GM12873 (cell line): Measurements from ENCODE around the gene KIN.

Experiments
- TF ChIP-seq, protein P1 (sequence below): IDR thresholded peaks from 2 replicates; pipeline ENCODE4 v1.5.1; 2012; ENCODE audit warnings: low read depth, mild to moderate bottlenecking, moderate library complexity, low read length, control low read depth; ENCODE audit not compliant: insufficient read depth; ENCODE audit errors: missing control alignments

Gene KIN, protein sequence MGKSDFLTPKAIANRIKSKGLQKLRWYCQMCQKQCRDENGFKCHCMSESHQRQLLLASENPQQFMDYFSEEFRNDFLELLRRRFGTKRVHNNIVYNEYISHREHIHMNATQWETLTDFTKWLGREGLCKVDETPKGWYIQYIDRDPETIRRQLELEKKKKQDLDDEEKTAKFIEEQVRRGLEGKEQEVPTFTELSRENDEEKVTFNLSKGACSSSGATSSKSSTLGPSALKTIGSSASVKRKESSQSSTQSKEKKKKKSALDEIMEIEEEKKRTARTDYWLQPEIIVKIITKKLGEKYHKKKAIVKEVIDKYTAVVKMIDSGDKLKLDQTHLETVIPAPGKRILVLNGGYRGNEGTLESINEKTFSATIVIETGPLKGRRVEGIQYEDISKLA

DNA sequence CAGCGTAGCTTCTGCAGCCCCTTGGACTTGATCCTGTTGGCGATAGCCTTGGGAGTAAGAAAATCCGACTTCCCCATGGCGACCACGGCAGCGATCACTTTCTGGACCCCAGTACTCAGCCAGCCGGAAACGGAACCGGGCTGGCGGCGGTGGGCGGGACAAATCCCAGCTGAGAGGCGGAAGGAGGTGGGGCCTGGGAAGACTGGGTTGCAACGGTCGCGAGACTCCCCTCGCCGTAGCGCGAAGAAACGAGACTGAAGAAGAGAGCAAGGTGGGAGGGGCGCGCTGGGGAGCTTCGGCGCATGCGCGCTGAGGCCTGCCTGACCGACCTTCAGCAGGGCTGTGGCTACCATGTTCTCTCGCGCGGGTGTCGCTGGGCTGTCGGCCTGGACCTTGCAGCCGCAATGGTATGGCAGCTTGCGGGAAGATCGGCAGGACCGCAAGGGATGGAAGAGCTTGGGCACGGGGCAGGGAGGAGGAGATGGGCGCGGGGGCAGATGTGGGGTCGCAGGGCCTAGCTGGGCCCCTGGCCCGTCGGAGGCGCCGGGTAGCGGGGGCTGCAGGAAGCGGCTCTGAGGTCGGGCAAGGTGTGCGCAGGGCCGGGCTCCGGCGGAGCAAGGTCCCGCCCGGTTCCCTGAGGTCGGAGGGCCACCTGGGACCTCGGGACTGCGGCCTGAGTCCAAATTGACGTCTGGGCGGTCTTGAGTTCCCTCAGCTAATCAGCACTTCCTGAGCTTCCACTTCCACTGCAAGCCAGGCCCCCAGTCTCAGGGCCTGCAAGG lies at the start of gene KIN, which contains the start of gene ATP5F1C:
Gene KIN (minus strand): TSS at position 137 of the 782 bp plus-strand sequence. CDS start 60 bp downstream, at position 77.
Gene ATP5F1C (plus strand): TSS at position 321 of the 782 bp plus-strand sequence. CDS start 31 bp downstream, at position 352.
- TF ChIP-seq, protein P1, sequence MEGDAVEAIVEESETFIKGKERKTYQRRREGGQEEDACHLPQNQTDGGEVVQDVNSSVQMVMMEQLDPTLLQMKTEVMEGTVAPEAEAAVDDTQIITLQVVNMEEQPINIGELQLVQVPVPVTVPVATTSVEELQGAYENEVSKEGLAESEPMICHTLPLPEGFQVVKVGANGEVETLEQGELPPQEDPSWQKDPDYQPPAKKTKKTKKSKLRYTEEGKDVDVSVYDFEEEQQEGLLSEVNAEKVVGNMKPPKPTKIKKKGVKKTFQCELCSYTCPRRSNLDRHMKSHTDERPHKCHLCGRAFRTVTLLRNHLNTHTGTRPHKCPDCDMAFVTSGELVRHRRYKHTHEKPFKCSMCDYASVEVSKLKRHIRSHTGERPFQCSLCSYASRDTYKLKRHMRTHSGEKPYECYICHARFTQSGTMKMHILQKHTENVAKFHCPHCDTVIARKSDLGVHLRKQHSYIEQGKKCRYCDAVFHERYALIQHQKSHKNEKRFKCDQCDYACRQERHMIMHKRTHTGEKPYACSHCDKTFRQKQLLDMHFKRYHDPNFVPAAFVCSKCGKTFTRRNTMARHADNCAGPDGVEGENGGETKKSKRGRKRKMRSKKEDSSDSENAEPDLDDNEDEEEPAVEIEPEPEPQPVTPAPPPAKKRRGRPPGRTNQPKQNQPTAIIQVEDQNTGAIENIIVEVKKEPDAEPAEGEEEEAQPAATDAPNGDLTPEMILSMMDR: no peak

- TF ChIP-seq, protein P1: no peak
Measured at GRCh38 chr10:7836571-7836970, 48.8 kb upstream of the KIN start.

DNA sequence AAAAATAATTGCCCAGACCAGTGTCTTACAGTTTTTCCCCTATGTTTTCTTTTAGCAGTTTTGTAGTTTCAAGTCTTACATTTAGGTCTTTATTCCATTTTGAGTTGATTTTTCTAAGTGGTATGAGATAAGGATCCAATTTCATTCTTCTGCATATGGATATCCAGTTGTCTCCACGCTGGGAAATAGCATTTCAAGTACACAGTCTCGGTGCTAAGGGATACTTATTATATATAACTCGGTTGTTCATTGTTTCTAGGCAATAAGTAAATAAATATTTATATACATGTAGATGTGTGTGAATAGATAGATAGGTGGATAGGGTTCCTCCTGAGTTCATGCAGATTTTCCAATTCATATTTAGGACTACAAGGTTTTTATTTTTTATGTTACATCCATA lies 46.5 kb upstream of the KIN start:
- TF ChIP-seq, protein P1: no peak

DNA sequence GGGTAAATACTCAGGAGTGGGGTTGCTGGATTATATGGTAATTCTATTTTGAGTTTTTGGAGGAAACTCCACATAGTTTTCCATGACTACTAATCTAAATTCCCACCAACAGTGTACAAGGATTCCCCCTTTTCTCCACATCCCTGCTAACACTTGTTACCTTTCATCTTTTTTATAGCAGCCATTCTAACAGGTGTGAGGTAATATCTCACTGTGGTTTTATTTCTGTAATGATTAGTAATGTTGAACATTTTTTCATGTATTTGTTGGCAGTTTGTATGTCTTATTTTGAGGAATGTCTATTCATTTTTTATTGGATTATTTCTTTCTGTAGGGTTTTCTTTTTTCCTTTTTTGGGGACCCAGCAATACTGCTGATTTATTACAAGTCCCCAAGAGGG lies 45.4 kb upstream of the KIN start:
- TF ChIP-seq, protein P1: no peak

DNA sequence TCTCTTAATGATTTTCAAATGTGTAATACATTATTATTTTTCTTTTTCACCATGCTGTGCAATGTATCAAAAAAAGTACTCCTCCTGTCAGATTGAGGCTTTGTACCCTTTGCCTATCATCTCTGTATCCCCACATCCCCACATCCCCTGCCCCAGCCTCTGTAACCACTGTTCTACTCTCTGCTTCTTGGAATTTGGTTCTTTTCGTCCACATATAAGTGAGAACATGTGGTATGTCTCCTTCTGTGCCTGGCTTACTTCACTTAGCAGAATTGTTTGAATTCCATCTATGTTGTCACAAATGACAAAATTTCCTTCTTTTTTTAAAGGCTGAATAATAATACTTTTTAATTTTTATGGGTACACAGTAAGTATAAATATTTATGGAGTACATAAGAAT lies 44.3 kb upstream of the KIN start:
- TF ChIP-seq, protein P1: no peak

DNA sequence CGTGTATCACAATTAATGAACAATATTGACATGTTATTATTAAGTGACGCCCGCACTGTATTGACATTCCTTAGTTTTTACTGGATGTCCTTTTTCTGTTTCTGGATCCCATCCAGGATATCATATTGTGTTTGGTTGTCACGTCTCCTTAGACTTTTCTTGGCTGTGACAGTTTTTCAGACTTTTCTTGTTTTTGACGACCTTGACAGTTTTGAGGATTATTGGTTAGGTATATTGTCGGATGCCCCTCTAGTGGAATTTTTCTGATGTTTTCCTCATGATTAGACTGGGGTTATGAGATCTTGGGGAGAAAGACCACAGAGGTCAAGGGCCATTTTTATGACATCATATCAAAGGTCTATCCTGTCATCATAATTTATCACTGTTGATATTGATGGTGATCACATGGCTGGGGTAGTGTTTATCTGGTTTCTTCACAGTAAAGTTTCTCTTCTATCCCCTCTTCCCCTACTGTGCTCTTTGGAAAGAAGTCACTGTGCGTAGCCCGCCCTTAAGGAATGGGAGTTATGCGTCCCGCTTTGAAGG lies 41.6 kb upstream of the KIN start:
- TF ChIP-seq, protein P1: no peak

DNA sequence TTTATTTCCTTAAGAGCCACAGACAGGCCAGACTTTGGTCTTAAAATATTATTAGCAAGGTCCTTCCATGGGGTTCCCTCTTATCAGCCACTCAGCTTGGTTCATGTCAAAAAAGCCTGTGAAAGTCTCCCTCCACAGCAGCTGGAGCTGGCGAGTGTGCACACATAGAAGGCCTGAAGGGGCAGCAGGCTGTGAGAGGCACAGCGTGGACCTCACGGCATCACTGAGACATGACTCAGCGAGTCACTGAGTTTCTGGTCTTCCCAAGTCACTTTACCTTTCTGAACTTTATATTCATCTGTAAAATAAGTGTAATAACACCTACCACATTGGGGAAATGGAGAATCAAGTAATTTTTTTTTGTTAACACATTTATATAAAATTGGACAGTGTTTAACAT lies 39.2 kb upstream of the KIN start:
- TF ChIP-seq, protein P1: no peak
